Measurements from ENCODE around the gene NFKBIE. TPM values are rescaled to one million over a fixed set of nuclear protein-coding genes. Genes with fewer than 3 reads are reported as not detected.

NFKBIE gene
- total RNA-seq, 1 experiment from 2014 or later: 7.6 TPM

- H3K27ac ChIP-seq (ENCODE audit: low read depth, low read length): no peak overlapping the region
- no peak overlapping the region for H3K4me3 ChIP-seq (replicated peaks in 1 of 2; ENCODE audit: low read depth in 1 of 2, low read length in 2 of 2)
- H2AFZ ChIP-seq (ENCODE audit: low read depth, low read length, poor library complexity, severe bottlenecking): no peak overlapping the region
- H3K36me3 ChIP-seq (ENCODE audit: control insufficient read depth in 1 of 2, insufficient read depth in 2 of 2, low read length in 2 of 2): no peaks in the 10 kb centered on the region
- no peak overlapping the region for H3K4me2 ChIP-seq (ENCODE audit: low read length)
- RAD21 ChIA-PET (ENCODE audit: low non-redundant PET in 1 of 2, low total read pairs in 2 of 2, uncharacterized antibody in 2 of 2, unreplicated experiment in 2 of 2): no interaction called here
- H3K4me1 ChIP-seq (ENCODE audit: control insufficient read depth in 1 of 2, insufficient read depth in 2 of 2, low read length in 2 of 2): no peaks in the 10 kb centered on the region
- no TSS peak for BruUV-seq (replicated peaks)
- ATAC-seq (no peak), DNase-seq (ENCODE audit: low read depth, low spot score) (no peak)
- TF ChIP-seq MAX (IDR thresholded peaks at IDR 0.05): no peak
- no peak for TF ChIP-seq POLR2A (IDR thresholded peaks at IDR 0.05; ENCODE audit: borderline replicate concordance, extremely low read depth, insufficient read depth, insufficient read length)
- no peak for TF ChIP-seq TCF7L2 (IDR thresholded peaks at IDR 0.05; ENCODE audit: borderline replicate concordance, extremely low read depth, insufficient read depth, insufficient read length)
- no peaks in the 10 kb centered on the region for H4K20me1 ChIP-seq (ENCODE audit: insufficient read depth)
- no peak overlapping the region for H3K9ac ChIP-seq (ENCODE audit: low read length)
- peaks cover 51% of the 10 kb centered on the region for H3K27me3 ChIP-seq (ENCODE audit: insufficient read depth, low read length)
- H3K9me2 ChIP-seq (ENCODE audit: insufficient read depth): no peaks in the 10 kb centered on the region
- H3K9me3 ChIP-seq (ENCODE audit: control insufficient read depth in 1 of 2, insufficient read depth in 1 of 2, low read depth in 1 of 2, low read length in 2 of 2): no peaks in the 10 kb centered on the region
- CTCF ChIA-PET: no interaction called here
- intact Hi-C loops (cut with micrococcal nuclease): no loop called here
- no peaks in the 10 kb centered on the region for H3K79me2 ChIP-seq (ENCODE audit: insufficient read depth, low read length)
- POLR2A ChIA-PET: no interaction called here
Measured at GRCh38 chr6:44286285-44286565, 20.9 kb upstream of the NFKBIE start.

- no TSS peak for BruUV-seq (replicated peaks)
- no peaks in the 10 kb centered on the region for H3K9me3 ChIP-seq (ENCODE audit: control insufficient read depth in 1 of 2, insufficient read depth in 1 of 2, low read depth in 1 of 2, low read length in 2 of 2)
- no peak overlapping the region for H3K9ac ChIP-seq (ENCODE audit: low read length)
- DNase-seq (ENCODE audit: low read depth, low spot score) (no peak), ATAC-seq (no peak)
- no peak overlapping the region for H3K4me3 ChIP-seq (replicated peaks in 1 of 2; ENCODE audit: low read depth in 1 of 2, low read length in 2 of 2)
- RAD21 ChIA-PET (ENCODE audit: low non-redundant PET in 1 of 2, low total read pairs in 2 of 2, uncharacterized antibody in 2 of 2, unreplicated experiment in 2 of 2): no interaction called here
- H3K36me3 ChIP-seq (ENCODE audit: control insufficient read depth in 1 of 2, insufficient read depth in 2 of 2, low read length in 2 of 2): no peaks in the 10 kb centered on the region
- intact Hi-C loops (cut with micrococcal nuclease): no loop called here
- H3K27ac ChIP-seq (ENCODE audit: low read depth, low read length): no peak overlapping the region
- TF ChIP-seq, protein P1, sequence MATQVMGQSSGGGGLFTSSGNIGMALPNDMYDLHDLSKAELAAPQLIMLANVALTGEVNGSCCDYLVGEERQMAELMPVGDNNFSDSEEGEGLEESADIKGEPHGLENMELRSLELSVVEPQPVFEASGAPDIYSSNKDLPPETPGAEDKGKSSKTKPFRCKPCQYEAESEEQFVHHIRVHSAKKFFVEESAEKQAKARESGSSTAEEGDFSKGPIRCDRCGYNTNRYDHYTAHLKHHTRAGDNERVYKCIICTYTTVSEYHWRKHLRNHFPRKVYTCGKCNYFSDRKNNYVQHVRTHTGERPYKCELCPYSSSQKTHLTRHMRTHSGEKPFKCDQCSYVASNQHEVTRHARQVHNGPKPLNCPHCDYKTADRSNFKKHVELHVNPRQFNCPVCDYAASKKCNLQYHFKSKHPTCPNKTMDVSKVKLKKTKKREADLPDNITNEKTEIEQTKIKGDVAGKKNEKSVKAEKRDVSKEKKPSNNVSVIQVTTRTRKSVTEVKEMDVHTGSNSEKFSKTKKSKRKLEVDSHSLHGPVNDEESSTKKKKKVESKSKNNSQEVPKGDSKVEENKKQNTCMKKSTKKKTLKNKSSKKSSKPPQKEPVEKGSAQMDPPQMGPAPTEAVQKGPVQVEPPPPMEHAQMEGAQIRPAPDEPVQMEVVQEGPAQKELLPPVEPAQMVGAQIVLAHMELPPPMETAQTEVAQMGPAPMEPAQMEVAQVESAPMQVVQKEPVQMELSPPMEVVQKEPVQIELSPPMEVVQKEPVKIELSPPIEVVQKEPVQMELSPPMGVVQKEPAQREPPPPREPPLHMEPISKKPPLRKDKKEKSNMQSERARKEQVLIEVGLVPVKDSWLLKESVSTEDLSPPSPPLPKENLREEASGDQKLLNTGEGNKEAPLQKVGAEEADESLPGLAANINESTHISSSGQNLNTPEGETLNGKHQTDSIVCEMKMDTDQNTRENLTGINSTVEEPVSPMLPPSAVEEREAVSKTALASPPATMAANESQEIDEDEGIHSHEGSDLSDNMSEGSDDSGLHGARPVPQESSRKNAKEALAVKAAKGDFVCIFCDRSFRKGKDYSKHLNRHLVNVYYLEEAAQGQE (IDR thresholded peaks at IDR 0.05; ENCODE audit: low read depth): peak; percentile 71
- TF ChIP-seq CBX3 (IDR thresholded peaks at IDR 0.05; ENCODE audit: low read depth): no peak
- TF ChIP-seq, protein P2, sequence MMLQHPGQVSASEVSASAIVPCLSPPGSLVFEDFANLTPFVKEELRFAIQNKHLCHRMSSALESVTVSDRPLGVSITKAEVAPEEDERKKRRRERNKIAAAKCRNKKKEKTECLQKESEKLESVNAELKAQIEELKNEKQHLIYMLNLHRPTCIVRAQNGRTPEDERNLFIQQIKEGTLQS (IDR thresholded peaks at IDR 0.05): no peak
- TF ChIP-seq POLR2A (IDR thresholded peaks at IDR 0.05; ENCODE audit: borderline replicate concordance, extremely low read depth, insufficient read depth, insufficient read length): no peak
- TF ChIP-seq POLR2AphosphoS5 (IDR thresholded peaks at IDR 0.05; ENCODE audit: low read depth, low read length): no peak
- H3K27me3 ChIP-seq (ENCODE audit: insufficient read depth, low read length): peaks cover 51% of the 10 kb centered on the region
- H4K20me1 ChIP-seq (ENCODE audit: insufficient read depth): no peaks in the 10 kb centered on the region
- no peaks in the 10 kb centered on the region for H3K4me1 ChIP-seq (ENCODE audit: control insufficient read depth in 1 of 2, insufficient read depth in 2 of 2, low read length in 2 of 2)
- POLR2A ChIA-PET: no interaction called here
- no peaks in the 10 kb centered on the region for H3K9me2 ChIP-seq (ENCODE audit: insufficient read depth)
- no peak overlapping the region for H2AFZ ChIP-seq (ENCODE audit: low read depth, low read length, poor library complexity, severe bottlenecking)
- H3K79me2 ChIP-seq (ENCODE audit: insufficient read depth, low read length): no peaks in the 10 kb centered on the region
- CTCF ChIA-PET: no interaction called here
- H3K4me2 ChIP-seq (ENCODE audit: low read length): no peak overlapping the region
Measured at GRCh38 chr6:44285552-44286284, 20.4 kb upstream of the NFKBIE start.

Data from HCT116 (cell line).